ENCODE measurements around the gene KCP. TPM values are rescaled to one million over a fixed set of nuclear protein-coding genes. Genes with fewer than 3 reads are reported as not detected.

KCP gene
- total and polyA plus RNA-seq, 8 donors = 0.73 to 2.3 (median 1.6) TPM; not detected in 5

DNA sequence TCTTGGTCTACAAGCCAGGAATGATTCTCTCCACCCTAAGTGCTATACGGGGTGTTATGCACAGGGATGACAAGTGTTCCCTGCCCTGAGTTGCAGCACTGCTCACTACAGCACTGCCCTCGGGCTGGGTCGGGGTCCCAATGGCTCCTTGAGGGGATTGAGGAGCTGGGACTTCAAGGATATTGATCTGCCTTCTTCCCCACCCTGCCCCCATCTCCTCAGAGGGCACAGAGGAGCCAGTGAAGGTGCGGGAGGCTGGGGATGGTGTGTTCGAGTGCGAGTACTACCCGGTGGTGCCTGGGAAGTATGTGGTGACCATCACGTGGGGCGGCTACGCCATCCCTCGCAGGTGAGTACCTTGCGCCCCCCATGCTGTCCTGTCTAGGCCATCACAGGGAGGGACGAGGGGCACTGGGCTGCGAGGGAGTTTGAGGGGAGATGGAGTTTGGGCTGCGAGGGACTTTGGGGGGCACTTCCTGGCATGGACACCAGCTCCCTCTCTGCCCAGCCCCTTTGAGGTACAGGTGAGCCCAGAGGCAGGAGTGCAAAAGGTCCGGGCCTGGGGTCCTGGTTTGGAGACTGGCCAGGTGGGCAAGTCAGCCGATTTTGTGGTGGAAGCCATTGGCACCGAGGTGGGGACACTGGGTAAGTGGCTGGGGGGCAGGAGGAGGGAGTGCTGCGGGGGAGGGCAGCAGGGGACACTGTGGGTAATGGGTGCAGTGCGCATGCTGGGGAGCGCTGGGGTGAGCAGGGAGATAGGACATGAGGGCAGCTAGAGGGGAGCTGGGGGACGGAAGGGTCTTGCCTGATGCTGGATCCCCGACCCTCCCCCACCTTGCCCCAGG is 70.0 kb downstream of the KCP start:
- intact Hi-C loops (cut with DNase I; ENCODE audit: low total_unique reads) = no loop called here
- H3K27ac ChIP-seq = peak overlapping the region in 1 of 5 donors; percentile 95
- WGBS, 5 donors = 85 to 94% (median 93%) methylated on average over 17 to 23 of the region's 23 CpGs

DNA sequence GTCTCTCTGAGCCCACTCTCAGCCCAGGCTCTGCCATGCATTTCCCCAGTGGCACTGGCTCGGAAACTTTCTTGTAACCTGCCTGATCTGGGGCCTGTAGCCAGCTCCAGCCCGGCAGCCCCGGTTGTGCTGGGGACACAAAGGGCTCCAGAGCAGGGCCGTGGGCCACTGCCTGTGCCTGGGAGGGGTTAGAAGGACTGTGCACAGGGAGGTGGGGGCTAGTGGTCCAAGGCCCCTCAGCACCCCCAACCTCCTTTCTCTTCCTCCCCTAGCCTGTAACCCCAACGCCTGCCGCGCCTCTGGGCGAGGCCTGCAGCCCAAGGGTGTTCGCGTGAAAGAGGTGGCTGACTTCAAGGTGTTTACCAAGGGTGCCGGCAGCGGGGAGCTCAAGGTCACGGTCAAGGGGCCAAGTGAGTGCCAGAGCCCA is 70.7 kb downstream of the KCP start:
- Histone ChIP-seq H3K27ac (peak overlapping the region in 1 of 5 donors; percentile 95), H3K4me3 (no peak overlapping the region), H3K27me3 (no peaks in the 10 kb centered on the region), H3K9me3 (no peaks in the 10 kb centered on the region), H3K36me3 (peaks cover 0 to 92% (median 59%) of the 10 kb centered on the region in 4 donors), H3K4me1 (peaks cover 0 to 28% (median 3%) of the 10 kb centered on the region in 4 donors)
- peak in 1 of 2 donors; percentile 58 for DNase-seq
- TF ChIP-seq POLR2AphosphoS5 (IDR thresholded peaks at IDR 0.05) = no peak
- TF ChIP-seq EP300 (IDR thresholded peaks at IDR 0.05) = no peak
- no peak for TF ChIP-seq POLR2A (IDR thresholded peaks at IDR 0.05)
- TF ChIP-seq, protein P1, sequence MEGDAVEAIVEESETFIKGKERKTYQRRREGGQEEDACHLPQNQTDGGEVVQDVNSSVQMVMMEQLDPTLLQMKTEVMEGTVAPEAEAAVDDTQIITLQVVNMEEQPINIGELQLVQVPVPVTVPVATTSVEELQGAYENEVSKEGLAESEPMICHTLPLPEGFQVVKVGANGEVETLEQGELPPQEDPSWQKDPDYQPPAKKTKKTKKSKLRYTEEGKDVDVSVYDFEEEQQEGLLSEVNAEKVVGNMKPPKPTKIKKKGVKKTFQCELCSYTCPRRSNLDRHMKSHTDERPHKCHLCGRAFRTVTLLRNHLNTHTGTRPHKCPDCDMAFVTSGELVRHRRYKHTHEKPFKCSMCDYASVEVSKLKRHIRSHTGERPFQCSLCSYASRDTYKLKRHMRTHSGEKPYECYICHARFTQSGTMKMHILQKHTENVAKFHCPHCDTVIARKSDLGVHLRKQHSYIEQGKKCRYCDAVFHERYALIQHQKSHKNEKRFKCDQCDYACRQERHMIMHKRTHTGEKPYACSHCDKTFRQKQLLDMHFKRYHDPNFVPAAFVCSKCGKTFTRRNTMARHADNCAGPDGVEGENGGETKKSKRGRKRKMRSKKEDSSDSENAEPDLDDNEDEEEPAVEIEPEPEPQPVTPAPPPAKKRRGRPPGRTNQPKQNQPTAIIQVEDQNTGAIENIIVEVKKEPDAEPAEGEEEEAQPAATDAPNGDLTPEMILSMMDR (IDR thresholded peaks at IDR 0.05) = no peak
- intact Hi-C loops (cut with DNase I; ENCODE audit: low total_unique reads) = no loop called here
- WGBS, 5 donors = 36 to 68% (median 60%) methylated on average over 8 to 13 of the region's 13 CpGs

More for the DNA sequence above, 70.0 kb downstream of the KCP start:
- Histone ChIP-seq H3K9me3 (no peaks in the 10 kb centered on the region), H3K4me3 (no peak overlapping the region), H3K27me3 (no peaks in the 10 kb centered on the region), H3K4me1 (peaks cover 0 to 20% (median 3%) of the 10 kb centered on the region in 4 donors), H3K36me3 (peaks cover 0 to 95% (median 60%) of the 10 kb centered on the region in 4 donors)
- TF ChIP-seq EP300 (IDR thresholded peaks at IDR 0.05) (no peak), POLR2A (IDR thresholded peaks at IDR 0.05) (no peak), POLR2AphosphoS5 (IDR thresholded peaks at IDR 0.05) (no peak)
- TF ChIP-seq, protein P1 (IDR thresholded peaks at IDR 0.05) = no peak
- DNase-seq = no peak

DNA sequence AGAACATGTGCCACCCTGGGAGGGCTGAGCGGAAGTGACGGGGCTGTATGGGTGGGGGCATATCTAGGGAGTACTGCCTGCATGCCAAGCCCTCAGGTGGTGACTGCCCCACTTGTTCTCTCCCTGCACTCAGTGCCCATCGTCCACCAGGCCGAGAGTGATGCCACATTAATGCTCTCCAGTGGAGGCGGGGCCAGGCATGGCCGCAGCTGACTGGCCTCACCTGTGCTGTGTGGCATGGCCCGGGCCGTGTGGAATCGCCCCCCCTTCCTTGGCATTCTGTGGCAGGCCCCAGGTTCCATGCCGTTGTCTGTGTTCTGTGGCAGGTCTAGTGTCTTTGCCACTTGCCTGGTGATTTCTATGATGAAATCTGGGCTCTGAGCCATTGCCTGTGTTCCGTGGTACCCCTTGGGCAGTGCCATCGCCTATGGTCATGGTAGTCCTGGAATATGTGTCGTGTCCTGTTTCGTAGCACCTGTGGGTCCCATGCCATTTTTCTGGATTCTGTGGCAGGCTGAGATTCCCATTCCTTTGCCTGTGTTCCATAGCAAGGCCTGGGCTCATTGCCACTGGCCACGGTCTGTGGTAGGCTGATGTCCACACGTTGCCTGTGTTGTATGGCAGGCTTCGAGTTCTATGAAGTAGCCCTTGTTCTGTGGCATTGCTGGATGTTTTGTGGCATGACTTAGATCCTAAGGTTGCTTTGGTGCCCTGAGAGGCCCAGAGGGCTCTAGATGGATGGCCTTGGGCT is 71.4 kb downstream of the KCP start:
- intact Hi-C loops (cut with DNase I; ENCODE audit: low total_unique reads) = no loop called here
- H3K4me3 ChIP-seq = no peak overlapping the region
- TF ChIP-seq POLR2AphosphoS5 (IDR thresholded peaks at IDR 0.05) (no peak), POLR2A (IDR thresholded peaks at IDR 0.05) (no peak), EP300 (IDR thresholded peaks at IDR 0.05) (no peak)
- TF ChIP-seq, protein P1 (IDR thresholded peaks at IDR 0.05) = no peak
- peak overlapping the region in 2 of 5 donors; percentile 16 to 95 for H3K27ac ChIP-seq
- H3K36me3 ChIP-seq = peaks cover 0 to 86% (median 52%) of the 10 kb centered on the region in 4 donors
- WGBS, 5 donors = 90 to 92% (median 91%) methylated on average over 12 to 17 of the region's 17 CpGs
- no peak for DNase-seq
- peaks cover 0 to 34% (median 4%) of the 10 kb centered on the region in 4 donors for H3K4me1 ChIP-seq
- no peaks in the 10 kb centered on the region for H3K27me3 ChIP-seq
- no peaks in the 10 kb centered on the region for H3K9me3 ChIP-seq

DNA sequence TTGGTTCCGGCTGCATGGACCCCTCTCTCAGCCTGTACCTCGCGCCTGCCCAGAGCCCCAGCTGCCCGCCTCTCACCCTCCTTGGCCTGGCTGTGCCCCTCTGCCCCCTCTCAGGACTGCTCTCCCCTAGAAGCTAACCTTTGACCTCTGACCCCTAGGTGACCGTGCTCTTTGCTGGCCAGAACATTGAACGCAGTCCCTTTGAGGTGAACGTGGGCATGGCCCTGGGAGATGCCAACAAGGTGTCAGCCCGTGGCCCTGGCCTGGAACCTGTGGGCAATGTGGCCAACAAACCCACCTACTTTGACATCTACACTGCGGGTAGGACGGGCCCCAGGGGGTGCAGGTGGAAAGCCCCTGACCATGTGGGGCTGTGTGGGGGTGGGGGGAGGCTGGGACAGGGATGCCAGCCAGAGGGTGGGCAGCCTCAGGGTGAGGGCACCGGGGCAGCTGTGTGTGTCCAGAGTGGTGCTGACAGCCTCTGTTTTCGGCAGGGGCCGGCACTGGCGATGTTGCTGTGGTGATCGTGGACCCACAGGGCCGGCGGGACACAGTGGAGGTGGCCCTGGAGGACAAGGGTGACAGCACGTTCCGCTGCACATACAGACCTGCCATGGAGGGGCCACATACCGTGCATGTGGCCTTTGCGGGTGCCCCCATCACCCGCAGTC is 72.3 kb downstream of the KCP start:
- no peaks in the 10 kb centered on the region for H3K9me3 ChIP-seq
- H3K27ac ChIP-seq = peak overlapping the region in 2 of 5 donors; percentile 73 to 95
- intact Hi-C loops (cut with DNase I; ENCODE audit: low total_unique reads) = no loop called here
- no peak for DNase-seq
- no peak overlapping the region for H3K4me3 ChIP-seq
- H3K27me3 ChIP-seq = peaks cover 0 to 7% (median 0%) of the 10 kb centered on the region in 3 donors
- peaks cover 2 to 43% (median 12%) of the 10 kb centered on the region in 4 donors for H3K4me1 ChIP-seq
- peaks cover 0 to 77% (median 43%) of the 10 kb centered on the region in 4 donors for H3K36me3 ChIP-seq
- no peak for TF ChIP-seq POLR2AphosphoS5 (IDR thresholded peaks at IDR 0.05)
- TF ChIP-seq EP300 (IDR thresholded peaks at IDR 0.05) = no peak
- TF ChIP-seq, protein P1 (IDR thresholded peaks at IDR 0.05) = no peak
- TF ChIP-seq POLR2A (IDR thresholded peaks at IDR 0.05) = no peak
- WGBS, 5 donors = 89 to 94% (median 92%) methylated on average over 20 to 22 of the region's 22 CpGs

All from stomach (tissue), 9 donors.